ENCODE measurements around the gene CECR2.

The CECR2 gene

DNA sequence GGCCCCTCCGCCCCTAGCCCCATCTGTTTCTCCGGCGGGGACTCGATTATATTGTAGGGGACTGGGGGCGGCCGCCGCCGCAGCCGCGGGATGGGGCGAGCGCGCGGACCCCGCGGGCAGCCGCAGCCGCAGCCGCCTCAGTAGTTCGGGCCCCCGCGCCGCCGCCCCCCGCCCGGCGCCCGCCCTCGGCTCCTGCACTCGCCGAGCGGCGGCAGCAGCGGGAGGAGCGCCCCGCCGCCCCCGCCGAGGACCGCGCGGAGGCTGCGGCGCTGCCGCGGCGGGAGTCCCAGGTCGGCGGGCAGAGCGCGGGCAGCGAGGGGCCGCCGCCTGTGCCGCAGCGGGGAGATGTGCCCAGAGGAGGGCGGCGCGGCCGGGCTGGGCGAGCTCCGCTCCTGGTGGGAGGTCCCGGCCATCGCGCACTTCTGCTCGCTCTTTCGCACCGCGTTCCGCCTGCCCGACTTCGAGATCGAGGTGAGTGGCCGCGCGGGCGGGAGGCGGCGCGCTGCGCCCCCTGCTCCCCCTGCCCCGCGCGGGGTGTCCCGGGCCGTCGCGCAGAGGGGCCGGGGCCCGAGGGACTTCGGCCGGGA lies at the start of gene CECR2:
TSS of gene CECR2 (plus strand) at position 22 of the 587 bp plus-strand sequence. CDS start at position 346, 324 bp downstream.
- no peak for DNase-seq (ENCODE audit: low read depth, low spot score)
- H3K27ac ChIP-seq = no peak within 1 kb of the TSS

DNA sequence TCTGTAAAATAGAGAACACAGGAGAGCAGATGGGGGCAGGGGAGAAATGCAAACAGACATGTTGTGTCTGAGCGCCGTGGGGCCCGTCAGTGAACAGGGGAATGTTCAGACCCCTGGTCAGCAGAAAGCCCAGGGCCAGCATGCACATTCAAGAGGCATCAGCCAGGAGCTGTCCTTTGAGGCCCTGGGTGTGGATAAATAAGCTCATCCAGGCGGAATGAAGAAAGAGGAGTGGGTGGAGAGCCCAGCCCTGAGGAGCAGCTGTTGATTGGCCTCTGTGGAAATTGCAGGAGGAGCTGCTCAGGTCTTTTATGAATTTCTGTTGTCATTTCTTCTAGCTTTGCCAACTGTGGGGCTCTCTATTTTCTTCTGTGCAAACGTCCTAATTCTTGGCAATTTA lies 49.7 kb upstream of the CECR2 start:
- no peak overlapping the region for H3K27ac ChIP-seq
- no peak for DNase-seq (ENCODE audit: low read depth, low spot score)

DNA sequence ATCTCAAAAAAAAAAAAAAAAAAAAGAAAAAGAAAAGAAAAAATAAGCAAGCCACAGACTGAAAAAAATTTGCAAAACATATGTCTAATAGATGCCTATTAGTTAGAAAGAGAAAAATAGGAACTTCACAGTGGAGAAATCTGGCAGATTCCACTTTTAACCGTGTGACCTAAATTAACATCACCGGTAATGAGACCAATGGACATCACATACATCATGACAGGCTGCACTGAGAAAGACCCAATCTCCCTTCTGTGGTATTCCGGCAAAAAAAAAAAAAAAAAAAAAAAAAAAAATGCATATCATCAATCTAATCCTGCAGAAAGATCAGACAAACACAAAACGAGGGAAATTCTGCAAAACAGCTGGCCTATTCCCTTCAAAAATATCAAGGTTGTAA lies 46.7 kb upstream of the CECR2 start:
- DNase-seq (ENCODE audit: low read depth, low spot score) = no peak
- H3K27ac ChIP-seq = no peak overlapping the region

- DNase-seq (ENCODE audit: low read depth, low spot score) = no peak
- no peak overlapping the region for H3K27ac ChIP-seq
Measured at GRCh38 chr22:17331690-17332089, 37.6 kb upstream of the CECR2 start.

- H3K27ac ChIP-seq = no peak overlapping the region
- DNase-seq (ENCODE audit: low read depth, low spot score) = no peak
Measured at GRCh38 chr22:17332109-17332800, 37.0 kb upstream of the CECR2 start.

GRCh38 chr22:17334059-17334458 lies 35.2 kb upstream of the CECR2 start:
- no peak for DNase-seq (ENCODE audit: low read depth, low spot score)
- no peak overlapping the region for H3K27ac ChIP-seq

DNA sequence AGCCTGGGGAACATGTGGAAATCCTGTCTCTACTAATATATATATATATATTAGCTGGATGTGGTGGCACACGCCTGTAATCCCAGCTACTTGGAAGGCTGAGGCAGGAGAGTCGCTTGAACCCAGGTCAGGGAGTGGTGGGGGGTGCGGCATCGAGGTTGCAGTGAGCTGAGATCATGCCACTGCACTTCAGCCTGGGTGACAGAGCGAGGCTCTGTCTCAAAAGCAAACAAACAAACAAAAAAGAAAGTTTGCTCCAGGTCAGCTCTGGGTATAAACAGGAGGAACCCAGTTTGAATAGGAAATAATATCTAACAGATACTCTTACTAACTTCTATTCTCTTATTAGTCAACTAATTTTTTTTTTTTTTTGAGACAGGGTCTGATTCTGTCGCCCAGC lies 34.3 kb upstream of the CECR2 start:
- DNase-seq (ENCODE audit: low read depth, low spot score) = no peak
- no peak overlapping the region for H3K27ac ChIP-seq

- H3K27ac ChIP-seq = no peak overlapping the region
- DNase-seq (ENCODE audit: low read depth, low spot score) = no peak
Measured at GRCh38 chr22:17336061-17336460, 33.2 kb upstream of the CECR2 start.

GRCh38 chr22:17337639-17338038 lies 31.6 kb upstream of the CECR2 start:
- DNase-seq (ENCODE audit: low read depth, low spot score) = no peak
- H3K27ac ChIP-seq = no peak overlapping the region

- H3K27ac ChIP-seq = no peak overlapping the region
- peak; percentile 29 for DNase-seq (ENCODE audit: low read depth, low spot score)
Measured at GRCh38 chr22:17339095-17339693, 30.1 kb upstream of the CECR2 start.

- H3K27ac ChIP-seq = no peak overlapping the region
- DNase-seq (ENCODE audit: low read depth, low spot score) = no peak
Measured at GRCh38 chr22:17342361-17342760, 26.9 kb upstream of the CECR2 start.

DNA sequence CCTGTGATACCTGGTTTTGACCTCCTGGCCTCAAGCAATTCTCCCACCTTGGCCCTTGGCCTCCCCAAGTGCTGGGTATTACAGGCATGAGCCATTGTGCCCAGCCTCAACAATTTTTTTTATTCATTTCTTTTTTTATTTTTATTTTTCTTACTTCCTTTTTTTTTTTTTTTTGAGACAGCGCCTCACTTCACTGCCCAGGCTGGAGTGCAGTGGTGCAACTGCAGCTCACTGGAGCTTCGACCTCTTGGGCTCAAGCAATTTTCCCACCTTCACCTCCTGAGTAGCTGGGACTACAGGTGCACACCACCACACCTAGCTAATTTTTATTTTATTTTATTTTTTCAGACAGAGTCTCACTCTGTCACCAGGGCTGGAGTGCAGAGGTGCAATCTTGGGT lies 25.5 kb upstream of the CECR2 start:
- no peak overlapping the region for H3K27ac ChIP-seq
- no peak for DNase-seq (ENCODE audit: low read depth, low spot score)

DNA sequence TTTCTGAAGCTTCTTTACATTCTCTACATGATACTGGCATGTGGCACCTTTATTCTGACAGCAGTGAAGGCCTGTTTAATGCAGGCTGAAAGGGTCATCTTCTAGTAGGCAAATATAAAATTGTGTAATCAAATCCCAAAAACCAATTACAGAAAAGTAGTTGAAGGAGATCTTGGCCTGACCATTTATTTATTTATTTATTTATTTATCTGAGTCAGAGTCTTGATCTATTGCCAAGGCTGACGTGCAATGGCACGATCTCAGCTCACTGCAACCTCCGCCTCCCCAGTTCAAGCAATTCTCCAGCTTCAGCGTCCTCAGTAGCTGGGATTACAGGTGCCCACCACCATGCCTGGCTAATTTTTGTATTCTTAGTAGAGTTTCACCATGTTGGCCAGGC lies 22.7 kb upstream of the CECR2 start:
- H3K27ac ChIP-seq = no peak overlapping the region
- DNase-seq (ENCODE audit: low read depth, low spot score) = no peak

DNA sequence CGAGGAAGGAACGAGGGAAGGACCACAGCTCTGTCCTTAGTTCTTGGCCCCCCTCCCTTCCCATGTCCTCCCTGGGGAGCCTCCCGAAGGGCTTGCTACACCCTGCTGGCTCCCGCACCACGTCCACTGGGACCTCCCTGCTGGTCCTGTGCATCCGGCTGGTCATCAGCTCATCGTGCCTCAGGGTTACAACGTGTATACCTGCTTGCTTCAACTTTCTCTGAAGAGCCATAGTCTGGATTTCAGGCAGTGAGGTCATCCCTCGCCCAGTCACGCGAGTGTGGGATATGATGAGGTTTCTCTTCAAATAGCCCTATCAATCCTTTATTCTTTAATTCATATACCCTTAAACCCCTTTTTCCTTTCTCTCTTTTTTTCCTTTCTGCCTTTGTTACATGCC lies 21.5 kb upstream of the CECR2 start:
- H3K27ac ChIP-seq = no peak overlapping the region
- no peak for DNase-seq (ENCODE audit: low read depth, low spot score)

DNA sequence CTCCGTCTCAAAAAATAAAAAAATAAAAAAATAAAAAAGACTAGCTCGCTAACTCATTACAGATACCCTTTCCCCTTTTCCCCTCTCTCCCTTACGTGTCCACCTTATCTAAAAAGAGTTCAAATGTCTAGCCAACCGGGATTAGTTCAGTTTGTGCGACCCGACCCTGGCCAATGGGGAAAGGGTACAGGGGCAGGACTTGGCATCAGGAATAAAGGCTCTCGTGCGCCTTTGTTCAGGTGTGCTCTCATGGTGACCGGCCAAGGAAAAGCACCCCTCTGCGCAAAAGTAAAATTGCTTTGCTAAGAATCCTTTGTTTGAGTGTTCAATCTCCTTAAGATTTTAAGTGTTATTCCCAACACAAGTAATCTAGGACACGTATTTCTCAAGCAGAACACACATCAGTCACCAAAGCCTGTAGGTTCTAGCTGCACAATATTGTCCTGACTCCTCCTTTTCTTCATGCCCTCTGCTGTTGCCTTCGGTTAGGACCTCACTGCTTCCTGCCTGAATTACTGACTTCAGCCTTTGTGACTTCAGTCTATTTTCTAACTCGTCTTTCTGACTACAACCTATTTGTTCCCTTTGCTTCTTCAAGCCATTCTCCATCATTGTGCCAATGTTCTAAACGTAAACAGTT lies 20.7 kb upstream of the CECR2 start:
- DNase-seq (ENCODE audit: low read depth, low spot score) = no peak
- H3K27ac ChIP-seq = no peak overlapping the region

DNA sequence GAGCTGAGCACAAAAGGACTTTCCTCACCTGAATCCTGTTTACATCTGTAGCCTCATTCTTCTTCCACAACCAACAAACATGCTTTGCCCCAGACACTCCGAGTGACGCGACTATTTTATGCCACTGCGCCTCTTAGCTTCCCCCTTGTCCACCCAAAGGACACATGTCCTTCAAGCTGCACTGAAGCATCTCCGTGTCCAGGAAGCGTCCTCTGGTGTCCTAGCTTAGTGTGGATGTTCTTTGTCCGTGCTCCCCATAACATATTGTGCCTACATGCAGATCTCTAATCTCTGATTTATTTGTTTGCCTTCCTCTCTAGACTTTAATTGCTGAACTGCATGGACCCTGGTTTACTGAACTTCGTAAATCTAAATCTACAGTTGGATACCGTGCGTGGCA lies 20.1 kb upstream of the CECR2 start:
- DNase-seq (ENCODE audit: low read depth, low spot score) = no peak

DNA sequence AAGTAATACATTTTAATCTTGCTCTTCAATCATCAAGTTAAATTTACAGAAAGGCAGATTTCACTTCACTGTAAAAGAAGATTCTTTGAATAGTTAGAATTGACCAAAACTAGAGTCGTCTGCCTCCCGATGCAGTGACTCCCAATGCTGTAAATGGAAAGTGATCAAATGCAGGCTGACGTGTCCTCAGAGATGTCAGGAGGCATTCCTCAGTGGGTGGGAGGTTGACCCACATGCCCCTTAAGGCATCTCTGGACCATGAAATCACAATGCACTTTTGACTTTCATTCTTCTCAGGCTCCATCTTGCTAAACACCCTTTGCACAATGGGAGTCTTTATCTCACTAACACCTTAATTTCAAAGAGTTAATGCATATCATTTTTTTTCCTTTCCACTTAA lies 19.0 kb upstream of the CECR2 start:
- no peak for DNase-seq (ENCODE audit: low read depth, low spot score)
- H3K27ac ChIP-seq = no peak overlapping the region

More for the DNA sequence above, 20.1 kb upstream of the CECR2 start:
- no peak overlapping the region for H3K27ac ChIP-seq

DNA sequence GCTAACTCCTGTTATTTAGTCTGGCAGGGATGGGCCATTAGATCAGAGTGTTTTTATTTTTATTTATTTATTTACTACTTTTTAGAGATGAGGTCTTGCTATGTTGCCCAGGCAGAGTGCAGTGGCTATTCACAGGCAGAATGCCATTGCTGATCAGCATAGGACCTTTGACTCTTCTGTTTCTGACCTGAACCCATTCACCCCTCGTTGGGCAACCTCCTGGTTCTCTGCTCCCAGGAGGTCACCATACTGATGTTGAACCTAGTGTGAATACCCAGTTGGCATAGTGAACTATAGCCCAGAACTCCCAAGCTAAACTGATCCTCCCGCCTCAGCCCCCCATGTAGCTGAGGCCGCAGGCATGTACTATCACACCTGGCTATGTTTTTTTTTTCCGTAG lies 16.5 kb upstream of the CECR2 start:
- H3K27ac ChIP-seq = no peak overlapping the region
- DNase-seq (ENCODE audit: low read depth, low spot score) = no peak

GRCh38 chr22:17357688-17358087 lies 11.6 kb upstream of the CECR2 start:
- DNase-seq (ENCODE audit: low read depth, low spot score) = no peak
- H3K27ac ChIP-seq = no peak overlapping the region

GRCh38 chr22:17358415-17358814 lies 10.8 kb upstream of the CECR2 start:
- no peak overlapping the region for H3K27ac ChIP-seq
- DNase-seq (ENCODE audit: low read depth, low spot score) = no peak

DNA sequence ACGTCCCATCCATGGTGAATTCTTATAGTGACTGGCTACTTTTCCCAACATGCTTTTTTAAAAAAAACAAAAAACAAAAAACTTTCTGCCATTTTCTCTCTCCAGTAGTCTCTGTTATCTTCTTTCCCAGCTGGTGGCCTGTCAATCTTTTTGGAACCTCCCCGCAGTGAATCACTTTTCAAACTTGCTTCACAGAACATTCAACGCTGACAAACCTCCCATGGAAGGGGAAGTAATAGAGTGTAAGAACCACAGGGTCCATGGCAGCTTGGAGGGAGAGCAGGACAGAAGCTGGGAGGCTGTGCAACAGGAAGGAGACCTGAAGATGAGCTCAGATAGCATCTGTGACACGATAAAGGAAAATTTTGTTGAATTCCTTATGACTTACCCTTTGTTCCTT lies 9.8 kb upstream of the CECR2 start:
- no peak for DNase-seq (ENCODE audit: low read depth, low spot score)
- no peak overlapping the region for H3K27ac ChIP-seq

Measured in epithelial cell of prostate (primary cell).